ENCODE measurements around the gene DENND5B. TPM values are rescaled to one million over a fixed set of nuclear protein-coding genes. Genes with fewer than 3 reads are reported as not detected.

DENND5B gene
- total and polyA plus RNA-seq, 5 donors = 9.6 to 38.7 (median 37.1) TPM

GRCh38 chr12:31353750-31354708, 236.9 kb downstream of the DENND5B start:
- 51% methylated on average over 12 of the region's 12 CpGs for WGBS
- no peak overlapping the region for H3K4me3 ChIP-seq (ENCODE audit: low read length)
- H3K27ac ChIP-seq (ENCODE audit: low read length) = no peak overlapping the region
- intact Hi-C loops (cut with DNase I) = no loop called here
- no peaks in the 10 kb centered on the region for H3K4me1 ChIP-seq (ENCODE audit: control insufficient read depth, insufficient read depth, low read length)
- no peaks in the 10 kb centered on the region for H3K27me3 ChIP-seq (ENCODE audit: control insufficient read depth, insufficient read depth)
- no peak for ATAC-seq
- no peaks in the 10 kb centered on the region for H3K9me3 ChIP-seq (ENCODE audit: control insufficient read depth, low read length)
- no peak for DNase-seq

- intact Hi-C loops (cut with DNase I) = no loop called here
- Histone ChIP-seq H3K27me3 (ENCODE audit: control insufficient read depth, insufficient read depth) (no peaks in the 10 kb centered on the region), H3K4me1 (ENCODE audit: control insufficient read depth, insufficient read depth, low read length) (no peaks in the 10 kb centered on the region), H3K4me3 (ENCODE audit: low read length) (no peak overlapping the region), H3K9me3 (ENCODE audit: control insufficient read depth, low read length) (no peaks in the 10 kb centered on the region), H3K27ac (ENCODE audit: low read length) (no peak overlapping the region)
- ATAC-seq (no peak), DNase-seq (no peak)
- 69% methylated on average over 9 of the region's 9 CpGs for WGBS
Observed at GRCh38 chr12:31346267-31346666, 244.7 kb downstream of the DENND5B start.

GRCh38 chr12:31343139-31343538, 247.8 kb downstream of the DENND5B start:
- intact Hi-C loops (cut with DNase I) = no loop called here
- H3K27me3 ChIP-seq (ENCODE audit: control insufficient read depth, insufficient read depth) = no peaks in the 10 kb centered on the region
- ATAC-seq (no peak), DNase-seq (no peak)
- H3K9me3 ChIP-seq (ENCODE audit: control insufficient read depth, low read length) = no peaks in the 10 kb centered on the region
- H3K4me3 ChIP-seq (ENCODE audit: low read length) = no peak overlapping the region
- WGBS = 80% methylated on average over 8 of the region's 8 CpGs
- H3K27ac ChIP-seq (ENCODE audit: low read length) = no peak overlapping the region
- H3K4me1 ChIP-seq (ENCODE audit: control insufficient read depth, insufficient read depth, low read length) = no peaks in the 10 kb centered on the region

GRCh38 chr12:31342286-31342685, 248.7 kb downstream of the DENND5B start:
- Histone ChIP-seq H3K4me1 (ENCODE audit: control insufficient read depth, insufficient read depth, low read length) (no peaks in the 10 kb centered on the region), H3K27ac (ENCODE audit: low read length) (no peak overlapping the region), H3K27me3 (ENCODE audit: control insufficient read depth, insufficient read depth) (no peaks in the 10 kb centered on the region), H3K4me3 (ENCODE audit: low read length) (no peak overlapping the region), H3K9me3 (ENCODE audit: control insufficient read depth, low read length) (no peaks in the 10 kb centered on the region)
- ATAC-seq (no peak), DNase-seq (no peak)
- 70% methylated on average over 1 of the region's 1 CpG for WGBS
- intact Hi-C loops (cut with DNase I) = no loop called here

- intact Hi-C loops (cut with DNase I) = no loop called here
Observed at GRCh38 chr12:31339831-31340622, 250.9 kb downstream of the DENND5B start.

GRCh38 chr12:31337952-31338351, 253.0 kb downstream of the DENND5B start:
- no peak for ATAC-seq
- WGBS = 61% methylated on average over 4 of the region's 4 CpGs
- no peak overlapping the region for H3K27ac ChIP-seq (ENCODE audit: low read length)
- DNase-seq = no peak
- intact Hi-C loops (cut with DNase I) = no loop called here
- no peaks in the 10 kb centered on the region for H3K4me1 ChIP-seq (ENCODE audit: control insufficient read depth, insufficient read depth, low read length)
- no peak overlapping the region for H3K4me3 ChIP-seq (ENCODE audit: low read length)
- H3K9me3 ChIP-seq (ENCODE audit: control insufficient read depth, low read length) = no peaks in the 10 kb centered on the region
- H3K27me3 ChIP-seq (ENCODE audit: control insufficient read depth, insufficient read depth) = no peaks in the 10 kb centered on the region

More at GRCh38 chr12:31339831-31340622, 250.9 kb downstream of the DENND5B start:
- WGBS = 82% methylated on average over 10 of the region's 10 CpGs
- no peak overlapping the region for H3K4me3 ChIP-seq (ENCODE audit: low read length)
- H3K27ac ChIP-seq (ENCODE audit: low read length) = no peak overlapping the region
- ATAC-seq = no peak
- no peak for DNase-seq
- no peaks in the 10 kb centered on the region for H3K4me1 ChIP-seq (ENCODE audit: control insufficient read depth, insufficient read depth, low read length)
- no peaks in the 10 kb centered on the region for H3K27me3 ChIP-seq (ENCODE audit: control insufficient read depth, insufficient read depth)
- no peaks in the 10 kb centered on the region for H3K9me3 ChIP-seq (ENCODE audit: control insufficient read depth, low read length)

Other genes with a start within 250 kb of the DENND5B start
- 1 to 10 TPM; 4.8 to 6.9 (median 5.8) TPM for gene ETFBKMT, start 68.6 kb upstream of the DENND5B start, total RNA-seq
- 3.9 TPM for gene ETFBKMT, start 68.6 kb upstream of the DENND5B start, polyA plus RNA-seq
- 10 to 100 TPM; 10.7 to 13.9 (median 11.6) TPM for gene AMN1, start 137.9 kb upstream of the DENND5B start, total RNA-seq
- 9.6 TPM for gene AMN1, start 137.9 kb upstream of the DENND5B start, polyA plus RNA-seq